ENCODE data around the gene IMMP2L. TPM values are rescaled to one million over a fixed set of nuclear protein-coding genes. Genes with fewer than 3 reads are reported as not detected.

The IMMP2L gene
- total RNA-seq, 2 experiments from 2014 or later = 8.9 to 18.7 TPM

- no peak for ATAC-seq (ENCODE audit: poor library complexity)
- H3K27ac Mint-ChIP-seq = no peak overlapping the region
- Histone ChIP-seq H3K4me1 (ENCODE audit: insufficient read depth, low read length) (no peaks in the 10 kb centered on the region), H3K9me3 (ENCODE audit: control insufficient read depth in 1 of 2, insufficient read depth in 1 of 2, low read length in 2 of 2) (no peaks in the 10 kb centered on the region), H3K27me3 (ENCODE audit: control insufficient read depth in 1 of 2, insufficient read depth in 2 of 2, low read length in 2 of 2) (no peaks in the 10 kb centered on the region), H3K36me3 (ENCODE audit: insufficient read depth, low read length) (no peaks in the 10 kb centered on the region), H3K4me3 (ENCODE audit: low read length) (no peak overlapping the region), H3K27ac (ENCODE audit: low read depth in 1 of 2, low read length in 2 of 2) (no peak overlapping the region)
- no peak for DNase-seq
- no peaks in the 10 kb centered on the region for H3K27me3 Mint-ChIP-seq
- peaks cover 3% of the 10 kb centered on the region for H3K9me3 Mint-ChIP-seq
- H3K4me3 Mint-ChIP-seq = no peak overlapping the region
- ChIA-PET CTCF (no interaction called here), POLR2A (no interaction called here)
- intact Hi-C loops (cut with DNase I, micrococcal nuclease) = no loop called here
- no peaks in the 10 kb centered on the region for H3K36me3 Mint-ChIP-seq (ENCODE audit: low read depth)
- H3K4me1 Mint-ChIP-seq (ENCODE audit: low read depth) = no peaks in the 10 kb centered on the region
- TF ChIP-seq CTCF (IDR thresholded peaks at IDR 0.05) = no peak
Observed at GRCh38 chr7:110646804-110647203, 915.5 kb downstream of the IMMP2L start.

- Mint-ChIP-seq H3K27ac (no peak overlapping the region), H3K9me3 (peaks cover 3% of the 10 kb centered on the region), H3K27me3 (no peaks in the 10 kb centered on the region), H3K4me1 (ENCODE audit: low read depth) (no peaks in the 10 kb centered on the region), H3K36me3 (ENCODE audit: low read depth) (no peaks in the 10 kb centered on the region), H3K4me3 (no peak overlapping the region)
- ChIA-PET CTCF (no interaction called here), POLR2A (no interaction called here)
- H3K9me3 ChIP-seq (ENCODE audit: control insufficient read depth in 1 of 2, insufficient read depth in 1 of 2, low read length in 2 of 2) = no peaks in the 10 kb centered on the region
- ATAC-seq (ENCODE audit: poor library complexity) (no peak), DNase-seq (no peak)
- no peak overlapping the region for H3K4me3 ChIP-seq (ENCODE audit: low read length)
- H3K27me3 ChIP-seq (ENCODE audit: control insufficient read depth in 1 of 2, insufficient read depth in 2 of 2, low read length in 2 of 2) = no peaks in the 10 kb centered on the region
- no peak overlapping the region for H3K27ac ChIP-seq (ENCODE audit: low read depth in 1 of 2, low read length in 2 of 2)
- no peaks in the 10 kb centered on the region for H3K4me1 ChIP-seq (ENCODE audit: insufficient read depth, low read length)
- H3K36me3 ChIP-seq (ENCODE audit: insufficient read depth, low read length) = no peaks in the 10 kb centered on the region
- TF ChIP-seq CTCF (IDR thresholded peaks at IDR 0.05) = no peak
- intact Hi-C loops (cut with DNase I, micrococcal nuclease) = no loop called here
Observed at GRCh38 chr7:110645616-110646015, 916.7 kb downstream of the IMMP2L start.

- peaks cover 3% of the 10 kb centered on the region for H3K9me3 Mint-ChIP-seq
- intact Hi-C loops (cut with DNase I, micrococcal nuclease) = no loop called here
- no peak for TF ChIP-seq CTCF (IDR thresholded peaks at IDR 0.05)
- H3K9me3 ChIP-seq (ENCODE audit: control insufficient read depth in 1 of 2, insufficient read depth in 1 of 2, low read length in 2 of 2) = no peaks in the 10 kb centered on the region
- H3K27ac Mint-ChIP-seq = no peak overlapping the region
- ChIA-PET POLR2A (no interaction called here), CTCF (no interaction called here)
- H3K4me3 ChIP-seq (ENCODE audit: low read length) = no peak overlapping the region
- no peak for ATAC-seq (ENCODE audit: poor library complexity)
- H3K27me3 Mint-ChIP-seq = no peaks in the 10 kb centered on the region
- H3K4me1 Mint-ChIP-seq (ENCODE audit: low read depth) = no peaks in the 10 kb centered on the region
- no peaks in the 10 kb centered on the region for H3K36me3 Mint-ChIP-seq (ENCODE audit: low read depth)
- no peaks in the 10 kb centered on the region for H3K4me1 ChIP-seq (ENCODE audit: insufficient read depth, low read length)
- no peak overlapping the region for H3K27ac ChIP-seq (ENCODE audit: low read depth in 1 of 2, low read length in 2 of 2)
- H3K27me3 ChIP-seq (ENCODE audit: control insufficient read depth in 1 of 2, insufficient read depth in 2 of 2, low read length in 2 of 2) = no peaks in the 10 kb centered on the region
- H3K36me3 ChIP-seq (ENCODE audit: insufficient read depth, low read length) = no peaks in the 10 kb centered on the region
- no peak for DNase-seq
- H3K4me3 Mint-ChIP-seq = no peak overlapping the region
Observed at GRCh38 chr7:110645060-110645459, 917.2 kb downstream of the IMMP2L start.
